Erythroblast (primary cell): ENCODE data around the gene OR7G2.

Experiments
- GATA1 ChIP-seq: IDR thresholded peaks from 2 replicates; pipeline ENCODE4 v1.6.1; 2011; ENCODE audit warnings: low read depth, mild to moderate bottlenecking, control low read depth, low read length, moderate library complexity
- POLR2A ChIP-seq: IDR thresholded peaks from 2 replicates; pipeline ENCODE4 v1.6.1; 2011; ENCODE audit warnings: mild to moderate bottlenecking, low read length

DNA sequence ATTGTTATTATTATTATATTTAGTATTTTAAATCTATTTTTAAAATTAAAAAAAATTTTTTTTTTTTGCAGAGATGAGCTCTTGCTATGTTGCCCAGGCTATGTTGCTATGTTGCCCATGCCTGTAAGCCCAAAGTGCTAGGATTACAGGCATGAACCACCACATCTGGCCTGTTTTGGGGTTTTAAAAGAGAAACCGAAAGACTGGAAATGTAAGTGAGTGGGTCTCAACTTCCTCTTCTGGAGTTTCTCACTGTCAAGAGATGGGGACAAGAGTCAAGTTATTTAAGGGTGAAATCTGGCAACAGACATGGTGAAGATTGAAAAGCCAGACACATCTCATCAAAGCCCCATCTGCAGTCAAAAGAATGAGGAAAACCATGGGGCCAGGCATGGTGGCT lies 23.7 kb upstream of the OR7G2 start:
- TF ChIP-seq POLR2A, result no peak
- no peak for TF ChIP-seq GATA1
